Eye (tissue), 1 donor: ENCODE data around the gene WNT7B.
A peak's percentile ranks its signal among the peaks of the same experiment; 100 is the strongest.

Source experiments
- DNase-seq: peaks from one replicate; pipeline ENCODE4 v3.0.0-alpha.2; 2015

Gene WNT7B

GRCh38 chr22:45977003-45977411, at the start of gene WNT7B:
WNT7B (minus strand) TSS chr22:45977162; CDS start chr22:45976754, 408 bp downstream.
- DNase-seq, result no peak

DNA sequence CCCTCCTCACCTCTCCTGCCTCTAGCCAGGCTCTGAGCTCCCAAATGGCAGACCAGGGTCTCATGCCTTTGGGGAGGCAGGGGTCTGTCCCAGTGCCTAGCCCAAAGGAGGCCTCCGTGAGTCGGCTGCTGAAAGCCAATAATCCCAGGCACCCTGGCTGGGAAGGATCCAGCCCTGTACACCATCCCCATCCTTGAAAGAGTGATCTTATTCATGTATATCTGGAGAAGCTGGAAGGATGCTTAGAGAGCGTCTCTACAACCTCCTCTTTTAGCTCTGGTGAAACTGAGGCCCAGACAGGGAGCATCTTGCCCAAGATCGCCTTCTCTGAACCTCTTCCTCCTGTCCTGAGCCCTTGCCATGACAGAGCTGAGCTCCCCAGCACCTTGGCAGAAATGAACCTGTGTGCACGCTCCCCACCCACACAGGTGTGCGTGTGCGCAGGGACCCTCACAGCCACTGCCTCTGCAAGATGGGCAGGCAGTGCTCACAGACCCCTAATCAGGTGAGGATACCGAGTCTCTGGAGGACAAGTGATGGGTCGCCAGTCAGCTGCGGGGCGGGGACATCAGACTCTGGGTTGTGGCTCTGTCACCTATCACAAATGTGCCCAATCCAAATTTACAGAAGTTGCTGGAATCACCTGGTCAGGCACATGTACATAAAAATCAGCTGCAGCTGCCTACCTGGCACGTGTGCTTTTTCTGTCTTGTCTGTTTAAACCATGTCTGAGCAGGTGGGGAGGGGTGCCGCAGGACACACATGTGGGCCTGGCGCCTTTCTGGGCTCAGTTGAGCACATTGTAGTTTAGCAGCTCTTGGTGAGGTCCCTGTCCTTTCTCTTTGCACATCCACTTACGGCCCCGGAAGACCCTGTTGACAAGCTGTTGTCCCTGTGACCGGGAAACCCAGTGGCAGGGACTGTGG, 49.3 kb upstream of the WNT7B start:
- no peak for DNase-seq

DNA sequence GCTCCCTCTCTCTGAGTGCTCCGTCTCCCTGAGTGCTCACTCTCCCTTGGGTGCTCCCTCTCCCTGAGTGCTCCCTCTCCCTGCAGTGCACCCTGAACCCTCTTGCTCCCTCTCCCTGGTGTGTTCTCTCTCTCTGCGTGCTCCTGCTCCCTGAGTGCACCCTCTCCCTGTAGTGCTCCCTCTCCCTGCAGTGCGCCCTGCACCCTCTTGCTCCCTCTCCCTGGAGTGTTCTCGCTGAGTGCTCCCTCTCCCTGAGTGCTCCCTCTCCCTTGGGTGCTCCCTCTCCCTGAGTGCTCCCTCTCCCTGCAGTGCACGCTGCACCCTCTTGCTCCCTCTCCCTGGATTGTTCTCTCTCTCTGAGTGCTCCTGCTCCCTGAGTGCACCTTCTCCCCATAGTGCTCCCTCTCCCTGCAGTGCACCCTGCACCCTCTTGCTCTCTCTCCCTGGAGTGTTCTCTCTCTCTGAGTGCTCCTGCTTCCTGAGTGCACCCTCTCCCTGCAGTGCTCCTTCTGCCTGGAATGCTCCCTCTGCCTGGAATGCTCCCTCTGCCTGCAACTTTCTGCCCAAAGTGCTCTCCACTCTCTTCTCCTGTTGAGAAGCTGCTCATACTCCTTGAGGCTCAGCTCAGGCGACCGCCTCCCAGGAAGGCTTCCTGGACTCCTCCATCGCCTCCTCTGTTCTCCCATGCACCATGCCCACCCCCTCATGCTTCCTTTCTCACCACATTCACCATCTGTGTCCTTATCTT, 48.4 kb upstream of the WNT7B start:
- DNase-seq, result no peak

- no peak for DNase-seq
Observed at GRCh38 chr22:46024136-46024840, 47.3 kb upstream of the WNT7B start.

- DNase-seq, result no peak
Observed at GRCh38 chr22:46023558-46023981, 46.6 kb upstream of the WNT7B start.

DNA sequence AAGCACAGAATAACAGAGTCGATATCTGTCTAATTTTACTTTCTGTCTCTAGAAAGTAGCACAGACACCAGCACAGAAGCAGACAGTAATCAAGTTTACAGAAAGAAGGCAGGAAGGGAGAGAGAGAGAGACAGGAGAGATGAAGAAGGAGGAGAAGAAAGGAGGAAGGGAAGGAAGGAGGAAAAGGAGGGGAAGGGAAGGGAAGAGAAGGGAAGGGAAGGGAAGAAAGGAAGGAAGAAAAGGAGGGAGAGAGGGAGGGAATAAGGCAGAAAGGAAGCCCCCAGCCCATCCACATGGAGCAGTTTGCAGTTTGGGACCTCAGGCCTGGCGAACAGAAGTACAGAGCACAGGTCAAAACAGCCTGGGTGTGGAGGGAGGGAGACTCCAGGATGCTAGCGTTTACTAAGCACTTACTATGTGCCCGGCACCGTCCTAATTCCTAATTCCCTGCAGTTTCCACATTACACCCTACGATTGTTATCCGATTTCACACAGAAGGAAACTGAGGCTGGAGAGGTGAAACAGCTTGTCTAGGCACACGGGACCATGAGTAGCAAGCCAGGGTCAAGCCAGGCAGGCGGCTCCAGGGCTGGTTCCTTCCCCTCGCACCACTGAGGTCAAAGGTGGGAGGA, 46.0 kb upstream of the WNT7B start:
- DNase-seq, result no peak

GRCh38 chr22:46021577-46021976, 44.6 kb upstream of the WNT7B start:
- DNase-seq, result no peak

DNA sequence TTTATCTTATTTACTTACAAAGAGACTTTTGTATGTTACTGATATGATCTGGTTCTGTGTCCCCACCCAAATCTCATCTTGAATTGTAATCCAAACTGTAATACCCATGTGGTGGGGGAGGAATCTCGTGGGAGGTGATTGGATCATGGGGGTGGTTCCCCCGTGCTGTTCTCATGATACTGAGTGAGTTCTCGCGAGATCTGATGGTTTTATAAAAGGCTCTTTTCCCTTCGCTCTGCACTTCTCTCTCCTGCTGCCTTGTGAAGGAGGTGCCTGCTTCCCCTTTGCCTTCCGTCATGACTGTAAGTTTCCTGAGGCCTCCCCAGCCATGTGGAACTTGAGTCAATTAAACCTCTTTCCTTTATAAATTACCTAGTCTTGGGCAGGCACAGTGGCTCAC, 42.4 kb upstream of the WNT7B start:
- DNase-seq, result no peak

- DNase-seq, result no peak
Observed at GRCh38 chr22:46018859-46019258, 41.9 kb upstream of the WNT7B start.

- no peak for DNase-seq
Observed at GRCh38 chr22:46017166-46017565, 40.2 kb upstream of the WNT7B start.

DNA sequence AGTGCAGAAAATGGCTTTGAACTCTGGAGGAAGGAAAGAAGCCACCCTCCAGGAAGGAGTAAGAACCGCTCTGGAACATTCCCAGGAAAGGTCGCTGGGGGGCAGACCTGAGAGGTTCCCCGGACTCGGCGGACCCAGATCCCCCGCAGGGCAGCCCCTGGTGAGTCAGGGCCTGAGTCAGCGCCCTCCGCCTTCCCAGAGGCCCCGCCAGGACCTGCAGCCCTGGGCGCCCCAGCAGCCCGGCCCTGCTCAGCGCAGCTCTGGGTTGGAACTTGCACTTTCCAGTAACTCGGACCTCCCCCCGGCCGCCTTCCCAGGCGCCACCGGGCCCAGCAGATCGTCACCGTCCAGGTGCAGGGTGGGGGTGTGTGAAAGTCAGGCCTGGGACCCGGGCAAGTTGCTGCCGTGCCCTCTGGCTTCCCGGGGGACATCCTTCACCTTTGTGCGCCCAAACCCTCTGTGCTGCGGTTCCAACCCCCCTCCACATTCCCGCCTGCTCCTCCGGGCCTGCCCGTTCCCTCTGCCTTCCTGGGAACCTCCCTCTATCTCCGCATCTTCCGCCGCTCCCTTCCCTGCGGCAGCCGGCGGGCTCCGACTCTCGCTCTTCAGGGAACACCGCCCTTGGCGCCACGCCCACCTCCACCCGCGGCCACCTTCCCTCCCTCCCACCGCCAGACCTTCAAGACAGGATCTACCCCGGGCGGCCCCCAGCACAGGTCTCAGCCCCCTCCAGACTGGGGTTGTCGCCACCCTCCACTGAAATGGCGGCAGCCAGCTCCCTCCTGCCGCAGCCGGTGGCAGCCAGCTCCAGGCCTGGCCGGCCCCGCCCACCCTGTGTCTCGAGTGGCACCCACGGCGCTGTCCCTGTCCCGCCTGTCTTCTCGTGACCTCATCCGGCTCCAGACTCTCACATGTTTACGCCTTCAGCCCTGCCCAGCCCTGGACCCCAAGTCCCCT, 36.8 kb upstream of the WNT7B start:
- DNase-seq, result peak; percentile 94

GRCh38 chr22:46012881-46013281, 35.9 kb upstream of the WNT7B start:
- no peak for DNase-seq

- DNase-seq, result no peak
Observed at GRCh38 chr22:46012182-46012880, 35.4 kb upstream of the WNT7B start.

GRCh38 chr22:46011627-46012181, 34.7 kb upstream of the WNT7B start:
- no peak for DNase-seq

- no peak for DNase-seq
Observed at GRCh38 chr22:46010951-46011626, 34.1 kb upstream of the WNT7B start.

DNA sequence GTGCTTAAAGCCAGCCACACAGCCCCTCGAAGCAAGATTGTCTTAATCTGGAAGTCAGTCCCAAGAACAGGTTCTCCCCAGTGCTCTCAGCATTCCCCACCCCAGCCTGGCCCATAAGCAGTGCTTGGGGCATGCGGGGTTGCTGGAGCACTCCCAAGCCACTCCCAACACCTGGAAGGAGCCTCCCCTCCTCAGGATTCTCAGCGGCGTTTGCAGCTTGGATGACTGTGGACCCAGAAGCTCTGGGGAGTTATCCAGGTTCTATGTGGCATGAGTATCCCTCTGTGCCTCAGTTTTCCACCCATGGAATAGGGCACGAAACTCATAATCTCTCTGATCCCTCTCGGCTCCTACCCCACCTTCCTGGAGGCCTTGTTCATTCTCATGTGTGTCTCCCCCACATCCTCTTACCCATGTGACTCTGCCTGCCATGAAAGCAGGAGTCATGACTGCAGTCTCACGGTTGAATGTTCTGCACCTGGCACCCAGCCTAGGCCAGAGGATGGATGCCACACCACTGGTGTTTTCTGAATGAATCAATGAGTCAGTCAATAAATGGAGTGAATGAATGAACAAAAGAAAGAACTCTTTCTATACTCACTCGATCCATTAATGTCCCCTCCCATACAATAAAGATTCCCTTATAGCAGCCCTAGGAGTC, 33.4 kb upstream of the WNT7B start:
- no peak for DNase-seq

- DNase-seq, result no peak
Observed at GRCh38 chr22:46009730-46010129, 32.8 kb upstream of the WNT7B start.

DNA sequence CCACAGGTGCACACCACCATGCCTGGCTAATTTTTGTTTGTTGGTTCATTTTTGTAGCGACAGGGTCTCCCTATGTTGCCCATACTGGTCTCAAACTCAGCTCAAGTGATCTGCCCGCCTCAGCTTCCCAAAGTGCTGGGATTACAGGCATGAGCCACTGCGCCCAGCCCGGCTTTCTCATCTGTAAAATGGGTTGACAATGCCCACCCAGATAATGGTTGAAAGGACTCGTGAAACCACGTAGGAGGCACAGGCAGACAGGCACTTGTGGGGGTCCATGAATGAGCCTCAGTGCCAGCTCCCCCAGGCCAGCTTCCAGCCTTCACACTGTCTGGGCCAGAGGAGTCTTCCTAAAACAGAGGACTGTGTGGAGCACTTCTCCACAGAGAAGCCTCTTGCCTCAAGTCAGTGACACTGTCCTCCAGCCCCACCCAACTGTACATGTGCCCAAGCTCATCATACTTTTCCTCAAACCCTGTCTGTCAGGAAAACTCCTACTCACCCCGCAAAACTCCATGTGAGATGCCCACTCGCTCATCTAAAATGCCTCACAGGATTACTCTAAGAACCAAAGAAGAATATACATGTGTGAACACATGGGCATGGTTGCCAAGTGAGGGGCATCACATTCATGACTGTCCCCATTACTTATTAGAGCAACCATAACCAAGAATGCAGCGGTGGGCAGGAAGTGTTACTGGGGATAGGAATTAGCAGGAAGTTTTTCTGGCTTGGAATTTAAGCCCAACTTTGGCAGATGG, 32.1 kb upstream of the WNT7B start:
- no peak for DNase-seq

GRCh38 chr22:46008291-46008690, 31.3 kb upstream of the WNT7B start:
- no peak for DNase-seq
